Ectodermal cell (in vitro differentiated cells): ENCODE results near the gene HGF. TPM values are rescaled to one million over a fixed set of nuclear protein-coding genes. Genes with fewer than 3 reads are reported as not detected.
"Not testable (repeated sequence)": the region's sequence is repeated elsewhere in the genome, so short reads cannot be mapped to it uniquely, and the experiment has no call there.

Experiments
- H3K27ac ChIP-seq: 2 replicates; pipeline ENCODE4 v1.7.0; 2013; ENCODE audit warnings: mild to moderate bottlenecking, low read depth, low read length; ENCODE audit not compliant: insufficient read depth, poor library complexity, severe bottlenecking
- H3K27me3 ChIP-seq: 2 replicates; pipeline ENCODE4 v1.7.0; 2013; ENCODE audit warnings: mild to moderate bottlenecking, low read length; ENCODE audit not compliant: insufficient read depth, control insufficient read depth, poor library complexity, severe bottlenecking
- H3K36me3 ChIP-seq: one replicate; pipeline ENCODE4 v1.7.0; 2013; ENCODE audit warnings: low read length; ENCODE audit not compliant: control insufficient read depth, insufficient read depth
- H3K4me1 ChIP-seq: one replicate; pipeline ENCODE4 v1.7.0; 2013; ENCODE audit warnings: low read length; ENCODE audit not compliant: control insufficient read depth, insufficient read depth
- H3K4me3 ChIP-seq: 2 replicates; pipeline ENCODE4 v1.7.0; 2013; ENCODE audit warnings: low read depth, low read length, control low read depth; ENCODE audit not compliant: insufficient read depth
- H3K9me3 ChIP-seq: 2 replicates; pipeline ENCODE4 v1.7.0; 2013; ENCODE audit warnings: mild to moderate bottlenecking, low read length, moderate library complexity; ENCODE audit not compliant: control insufficient read depth
- WGBS, 2 experiments: methylation state at CpG; one replicate each; pipeline ENCODE4 v1.1.7; 2013; ENCODE audit warnings: missing lambda C conversion rate in 2 of 2; 5-methylcytosine and 5-hydroxymethylcytosine counted together
- polyA plus RNA-seq, 4 experiments: library from polyadenylated mRNA; stranded (reverse); fragments of 50-300 nt; gene quantifications; one replicate each; pipeline ENCODE4 v1.2.3, GENCODE V29; 2013

HGF gene
- 0.63 TPM for polyA plus RNA-seq (2013, experiment 1 of 4)
- polyA plus RNA-seq (2013, experiment 2 of 4), result 0.52 TPM
- polyA plus RNA-seq (2013, experiment 3 of 4), result 1.1 TPM
- polyA plus RNA-seq (2013, experiment 4 of 4), result 0.49 TPM

- no peaks in the 10 kb centered on the region for H3K9me3 ChIP-seq
- H3K4me1 ChIP-seq, result no peaks in the 10 kb centered on the region
- H3K27ac ChIP-seq, result no peak within 1 kb of the TSS
- no peak within 1 kb of the TSS for H3K4me3 ChIP-seq
- 57 to 61% methylated on average over 12 to 14 of the region's 15 CpGs for WGBS, 2 experiments
- H3K27me3 ChIP-seq, result no peaks in the 10 kb centered on the region
- no peaks in the 10 kb centered on the region for H3K36me3 ChIP-seq
These were observed at the start of gene HGF for GRCh38 chr7:81769891-81770727. TSS of gene HGF (minus strand) at chr7:81770047. CDS start at chr7:81769971, 76 bp downstream.

- Histone ChIP-seq H3K36me3 (no peaks in the 10 kb centered on the region), H3K27me3 (no peaks in the 10 kb centered on the region), H3K4me3 (no peak overlapping the region), H3K27ac (no peak overlapping the region), H3K9me3 (no peaks in the 10 kb centered on the region), H3K4me1 (no peaks in the 10 kb centered on the region)
- 90 to 93% methylated on average over 3 of the region's 3 CpGs for whole genome bisulfite sequencing, 2 experiments
These were observed 46.5 kb upstream of the HGF start for GRCh38 chr7:81816312-81816711.

- not testable (repeated sequence) for H3K27me3 ChIP-seq, H3K36me3 ChIP-seq, H3K4me1 ChIP-seq, H3K9me3 ChIP-seq, H3K4me3 ChIP-seq, H3K27ac ChIP-seq
- WGBS, 2 experiments, result 91 to 95% methylated on average over 3 of the region's 3 CpGs
These were observed 43.1 kb upstream of the HGF start for GRCh38 chr7:81812866-81813476.

- H3K9me3 ChIP-seq, result no peaks in the 10 kb centered on the region
- no peaks in the 10 kb centered on the region for H3K36me3 ChIP-seq
- 84 to 85% methylated on average over 2 to 4 of the region's 5 CpGs for WGBS, 2 experiments
- H3K27ac ChIP-seq, result no peak overlapping the region
- H3K4me3 ChIP-seq, result no peak overlapping the region
- H3K4me1 ChIP-seq, result no peaks in the 10 kb centered on the region
- no peaks in the 10 kb centered on the region for H3K27me3 ChIP-seq
These were observed 42.4 kb upstream of the HGF start for GRCh38 chr7:81811956-81812865.

- H3K27ac ChIP-seq, result no peak overlapping the region
These were observed 40.8 kb upstream of the HGF start for GRCh38 chr7:81810476-81811155.

GRCh38 chr7:81808310-81808709 lies 38.5 kb upstream of the HGF start:
- H3K4me1 ChIP-seq, H3K4me3 ChIP-seq, H3K9me3 ChIP-seq, H3K27me3 ChIP-seq, H3K36me3 ChIP-seq, H3K27ac ChIP-seq: not testable (repeated sequence)

More at GRCh38 chr7:81810476-81811155, 40.8 kb upstream of the HGF start:
- Histone ChIP-seq H3K9me3 (no peaks in the 10 kb centered on the region), H3K4me1 (no peaks in the 10 kb centered on the region), H3K4me3 (no peak overlapping the region), H3K27me3 (no peaks in the 10 kb centered on the region), H3K36me3 (no peaks in the 10 kb centered on the region)
- WGBS, 2 experiments, result 96 to 99% methylated on average over 5 of the region's 6 CpGs

GRCh38 chr7:81803267-81803666 lies 33.4 kb upstream of the HGF start:
- Histone ChIP-seq H3K27ac (no peak overlapping the region), H3K4me3 (no peak overlapping the region), H3K4me1 (no peaks in the 10 kb centered on the region), H3K36me3 (no peaks in the 10 kb centered on the region), H3K27me3 (no peaks in the 10 kb centered on the region), H3K9me3 (no peaks in the 10 kb centered on the region)
- 89 to 90% methylated on average over 5 of the region's 5 CpGs for WGBS, 2 experiments

GRCh38 chr7:81802251-81802650 lies 32.4 kb upstream of the HGF start:
- WGBS, 2 experiments, result 50 to 60% methylated on average over 1 of the region's 1 CpG
- no peaks in the 10 kb centered on the region for H3K9me3 ChIP-seq
- H3K36me3 ChIP-seq, result no peaks in the 10 kb centered on the region
- no peak overlapping the region for H3K4me3 ChIP-seq
- no peak overlapping the region for H3K27ac ChIP-seq
- no peaks in the 10 kb centered on the region for H3K4me1 ChIP-seq
- no peaks in the 10 kb centered on the region for H3K27me3 ChIP-seq

GRCh38 chr7:81801532-81801931 lies 31.7 kb upstream of the HGF start:
- 82 to 85% methylated on average over 5 of the region's 5 CpGs for WGBS, 2 experiments
- Histone ChIP-seq H3K36me3 (no peaks in the 10 kb centered on the region), H3K27me3 (no peaks in the 10 kb centered on the region), H3K9me3 (no peaks in the 10 kb centered on the region), H3K27ac (no peak overlapping the region), H3K4me3 (no peak overlapping the region), H3K4me1 (no peaks in the 10 kb centered on the region)
